Thyroid gland (tissue), 4 donors: ENCODE results near the gene SNX19.

Experiments used
- CTCF ChIP-seq, 6 experiments: fragments of 200-600 bp in 3 of 6; fragments of 450-650 bp in 3 of 6; sonication (generic) in 3 of 6; IDR thresholded peaks; one replicate each; pipeline ENCODE4 v1.5.1; 2016 to 2019; ENCODE audit warnings: antibody characterized with exemption in 6 of 6, mild to moderate bottlenecking in 2 of 6, inconsistent platforms in 1 of 6, moderate library complexity in 1 of 6
- POLR2A ChIP-seq, 2 donors: fragments of 450-650 bp; IDR thresholded peaks; one replicate each; pipeline ENCODE4 v1.6.1; 2017; ENCODE audit warnings: antibody characterized with exemption in 2 of 2, mild to moderate bottlenecking in 2 of 2, moderate library complexity in 1 of 2

DNA sequence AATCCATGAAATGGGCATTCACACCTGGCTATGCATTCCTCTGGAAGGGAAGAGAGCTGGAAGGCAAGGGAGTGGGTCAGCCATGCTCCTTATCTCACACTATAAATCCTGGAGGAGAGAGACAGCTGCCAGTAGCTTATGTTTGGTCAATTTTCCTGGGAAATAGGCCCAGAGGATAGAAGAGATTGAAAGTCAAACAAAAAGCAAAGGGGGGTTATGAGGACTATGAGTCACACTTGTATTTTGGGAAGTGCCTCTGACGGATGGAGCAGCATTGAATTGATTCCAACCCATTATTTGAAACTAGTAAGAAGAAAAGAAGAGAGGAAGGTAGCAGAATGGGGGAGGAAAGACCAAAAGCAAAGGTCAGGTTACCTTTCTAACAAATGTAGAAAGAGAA lies 25.0 kb downstream of the SNX19 start:
- no peak for TF ChIP-seq POLR2A (IDR thresholded peaks at IDR 0.05)
- no peak for TF ChIP-seq CTCF (IDR thresholded peaks at IDR 0.05)
